Smooth muscle cell of the pulmonary artery (primary cell): Measurements from ENCODE around the gene TMEM50B. TPM values are rescaled to one million over a fixed set of nuclear protein-coding genes. Genes with fewer than 3 reads are reported as not detected.

Experiments used
- total RNA-seq: library from RNA; depleted of rRNA; stranded (reverse); fragments of >200 nt; gene quantifications from 2 replicates; pipeline ENCODE4 v1.2.3, GENCODE V29; 2014

The TMEM50B gene
- total RNA-seq: 24.9 and 32.9 TPM in 2 replicates

DNA sequence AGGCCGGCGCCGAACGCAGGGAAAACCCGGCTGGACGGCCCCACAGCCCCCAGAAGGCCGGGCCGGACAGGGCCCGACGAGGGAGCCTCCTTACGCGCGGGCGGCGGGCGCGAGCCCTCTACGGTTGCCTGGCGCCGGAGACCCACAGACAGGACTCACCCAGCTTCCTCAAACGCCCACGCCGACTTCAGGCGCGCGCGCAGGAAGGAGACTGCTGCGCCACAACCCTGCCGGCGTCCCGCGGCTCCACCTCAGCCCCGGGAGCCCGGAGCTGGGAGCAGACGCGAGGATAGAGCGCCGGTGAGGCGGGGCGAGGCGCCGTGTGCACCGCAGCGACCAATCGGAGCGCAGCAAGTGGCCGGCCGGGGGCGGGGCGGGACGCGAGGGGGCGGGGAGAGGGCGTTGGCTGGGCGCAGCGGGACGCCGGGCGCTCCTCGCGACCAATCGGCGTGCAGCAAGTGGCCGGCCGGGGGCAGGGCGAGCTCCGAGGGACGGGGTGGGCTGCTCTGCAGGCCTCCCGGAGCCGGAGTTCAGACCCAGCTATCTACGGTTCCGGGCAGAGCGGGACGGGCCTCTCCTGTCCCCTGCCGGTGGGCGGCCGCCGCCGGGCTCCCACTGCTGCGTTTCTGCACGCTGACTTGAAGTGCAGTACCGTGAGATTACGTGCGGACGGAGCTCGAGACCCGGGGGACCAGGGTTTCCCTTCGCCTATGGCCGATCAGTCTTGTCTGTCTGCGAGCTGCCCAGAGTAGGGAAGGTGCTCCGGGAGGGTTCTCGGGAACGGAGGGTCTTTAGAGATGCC is at the start of gene TMEM50B:
Gene TMEM50B (minus strand): TSS at position 296 of the 802 bp plus-strand sequence. CDS start 11,089 bp downstream, outside the sequence.

GRCh38 chr21:33491373-33492102 is 11.8 kb upstream of the TMEM50B start, which contains the start of gene DNAJC28:
Gene DNAJC28, minus strand, starts transcription at chr21:33491716. Its CDS starts 2,323 bp downstream, at chr21:33489393.

DNA sequence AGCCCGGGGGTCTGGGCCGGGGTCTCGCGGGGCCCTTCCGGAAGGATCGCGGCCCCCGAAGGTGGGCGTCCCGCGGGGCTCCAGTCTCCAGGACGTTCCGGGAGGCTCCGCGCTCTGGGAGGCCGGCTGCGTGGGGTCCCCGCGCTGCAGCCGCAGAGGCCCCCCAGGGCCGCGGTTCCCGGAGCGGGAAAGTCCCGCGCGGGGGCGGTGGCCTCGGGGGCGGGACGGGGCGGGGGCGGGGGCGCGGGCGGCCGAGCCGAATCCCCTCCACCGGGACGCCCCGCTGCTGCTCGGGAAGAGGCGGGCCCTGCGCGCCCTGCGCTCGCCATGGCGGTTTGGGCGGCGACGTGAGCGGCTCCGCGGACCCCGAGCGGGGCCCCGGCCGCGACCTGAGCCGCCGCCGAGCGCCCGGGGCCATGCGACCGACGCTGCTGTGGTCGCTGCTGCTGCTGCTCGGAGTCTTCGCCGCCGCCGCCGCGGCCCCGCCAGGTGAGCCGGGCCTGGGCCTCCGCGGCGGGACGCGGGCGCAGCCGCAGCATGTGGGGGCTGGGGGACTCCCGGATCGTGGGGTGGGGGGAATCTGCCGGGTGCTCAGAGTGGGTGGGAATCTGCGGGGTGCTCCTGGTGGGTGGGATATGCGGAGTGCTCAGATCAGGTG is 76.5 kb downstream of the TMEM50B start, which contains the start of gene IFNGR2:
Gene IFNGR2 (plus strand): TSS at position 286 of the 658 bp plus-strand sequence. CDS start 131 bp downstream, at position 417.

Other genes starting within 250 kb of the TMEM50B start
- gene IL10RB, start 213.6 kb downstream of the TMEM50B start, total RNA-seq: 46.7 and 57.7 TPM in 2 replicates
- gene IFNAR1, start 155.0 kb downstream of the TMEM50B start, total RNA-seq: 38.6 and 49.9 TPM in 2 replicates
- gene IFNGR2, start 76.6 kb downstream of the TMEM50B start, total RNA-seq: 58.0 and 70.3 TPM in 2 replicates
- gene DNAJC28, start 11.7 kb upstream of the TMEM50B start, total RNA-seq: 0.96 and 1.6 TPM in 2 replicates
- gene GART, start 62.1 kb upstream of the TMEM50B start, total RNA-seq: 49.5 and 55.9 TPM in 2 replicates
- 180 and 192 TPM in 2 replicates for gene SON, start 63.1 kb upstream of the TMEM50B start, total RNA-seq
- 8.8 and 10.1 TPM in 2 replicates for gene DONSON, start 108.7 kb upstream of the TMEM50B start, total RNA-seq
- gene CRYZL1, start 161.8 kb upstream of the TMEM50B start, total RNA-seq: 26.2 and 34.4 TPM in 2 replicates
- gene ITSN1, start 162.5 kb upstream of the TMEM50B start, total RNA-seq: 51.0 and 60.1 TPM in 2 replicates